Aorta (tissue), 5 donors: ENCODE data around the gene CAMSAP2. TPM values are rescaled to one million over a fixed set of nuclear protein-coding genes. Genes with fewer than 3 reads are reported as not detected.
"Not testable (repeated sequence)": the region's sequence is repeated elsewhere in the genome, so short reads cannot be mapped to it uniquely, and the experiment has no call there.

Experiments used
- ATAC-seq: fragments of 200-7000 bp; cut with Tn5 transposase; one replicate; pipeline ENCODE4 v1.9.1; 2022; ENCODE audit warnings: moderate library complexity; ENCODE audit not compliant: low FRiP score
- DNase-seq, 2 donors: peaks; one replicate each; pipeline ENCODE4 v3.0.0-alpha.2; 2020
- H3K27ac ChIP-seq, 2 donors: one replicate each; pipeline ENCODE4 v1.5.1; 2013; ENCODE audit warnings: low read length in 2 of 2, mild to moderate bottlenecking in 2 of 2, moderate library complexity in 2 of 2, control low read depth in 1 of 2, inconsistent platforms in 1 of 2, low read depth in 1 of 2
- H3K27me3 ChIP-seq, 2 donors: one replicate each; pipeline ENCODE4 v1.6.1; 2013; ENCODE audit warnings: control low read depth in 1 of 2, low read length in 1 of 2, mild to moderate bottlenecking in 1 of 2, moderate library complexity in 1 of 2; ENCODE audit not compliant: insufficient read depth in 2 of 2, control insufficient read depth in 1 of 2
- H3K36me3 ChIP-seq, 2 donors: one replicate each; pipeline ENCODE4 v1.6.1; 2013; ENCODE audit warnings: control low read depth in 1 of 2, low read length in 1 of 2, mild to moderate bottlenecking in 1 of 2; ENCODE audit not compliant: insufficient read depth in 2 of 2, control insufficient read depth in 1 of 2
- H3K4me1 ChIP-seq, 2 donors: one replicate each; pipeline ENCODE4 v1.6.1; 2013; ENCODE audit warnings: low read length in 2 of 2, control low read depth in 1 of 2, mild to moderate bottlenecking in 1 of 2, moderate library complexity in 1 of 2; ENCODE audit not compliant: insufficient read depth in 2 of 2, control insufficient read depth in 1 of 2
- H3K4me3 ChIP-seq, 2 donors: one replicate each; pipeline ENCODE4 v1.5.1; 2013; ENCODE audit warnings: low read length in 2 of 2, control low read depth in 1 of 2, mild to moderate bottlenecking in 1 of 2
- H3K9me3 ChIP-seq: one replicate; pipeline ENCODE4 v1.6.1; 2013; ENCODE audit warnings: mild to moderate bottlenecking, low read length; ENCODE audit not compliant: control insufficient read depth
- WGBS, 2 donors: extraction: QIAGEN DNeasy Blood & Tissue Kit; methylation state at CpG; one replicate each; pipeline ENCODE4 v1.1.7; 2013; 5-methylcytosine and 5-hydroxymethylcytosine counted together
- intact Hi-C, 2 donors: fragments of 100-400 bp; cut with DNase I; formaldehyde crosslinking; loops; one replicate each; pipeline versions ENCODE4 v1.14.2 to v1.15.0; 2022
- polyA plus RNA-seq, 2 donors: library from polyadenylated mRNA; stranded (reverse); fragments of 200-250 nt; gene quantifications; one replicate each; pipeline ENCODE4 v1.2.3, GENCODE V29; 2013
- total RNA-seq, 2 donors: library from RNA; stranded (reverse); fragmentation: NEBNext Ultra II Directional; extraction: Animal tissue kit (Norgen Biotek cat#: 25700); gene quantifications; one replicate each; pipeline ENCODE4 v1.2.1, GENCODE V29; 2021
- donor health status: healthy with polysubstance abuse.
- donor health status: Bipolar disorder and iron deficiency.
- donor health status: DM: no; HTN: no; CAD: no.
- donor health status: DM: no; HTN: no; CAD: no.
- donor health status: DM: yes; HTN: yes; CAD: no.

The CAMSAP2 gene
- total and polyA plus RNA-seq, 4 donors: 10.1 to 51.9 (median 31.9) TPM

DNA sequence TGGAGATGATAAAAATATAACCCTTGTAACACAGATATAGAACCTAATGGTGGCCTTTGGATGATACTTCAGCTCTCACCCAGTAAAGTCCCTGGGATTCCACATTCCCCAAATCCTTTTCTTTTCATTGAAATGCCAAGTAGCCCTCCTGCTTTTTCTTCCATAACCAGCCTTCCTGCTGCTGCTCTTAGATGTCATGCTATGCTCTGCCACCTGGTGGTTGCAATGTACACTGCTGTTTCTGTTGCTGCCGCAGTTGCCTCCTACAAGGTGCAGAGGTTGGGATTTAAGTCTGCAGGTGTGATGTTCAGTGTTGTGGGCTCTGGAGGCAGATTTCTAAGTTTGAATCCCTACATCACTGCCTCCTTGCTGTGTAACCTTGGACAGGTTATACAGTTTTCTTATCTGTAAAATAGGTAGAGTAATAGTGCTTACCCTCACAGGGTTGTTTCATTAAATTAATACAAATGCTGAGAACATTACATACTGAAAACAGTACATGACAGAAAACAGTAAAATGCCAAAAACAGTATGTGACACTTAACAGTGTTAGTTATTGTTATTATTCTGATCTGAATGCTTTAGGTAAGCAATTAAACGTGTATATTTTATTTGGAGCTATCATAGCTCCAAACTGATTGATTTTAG is 64.3 kb downstream of the CAMSAP2 start:
- no peak overlapping the region for H3K27ac ChIP-seq
- no peaks in the 10 kb centered on the region for H3K4me1 ChIP-seq
- DNase-seq (peak; percentile 79 to 83), ATAC-seq (peak; percentile 94)
- no peaks in the 10 kb centered on the region for H3K27me3 ChIP-seq
- H3K9me3 ChIP-seq: no peaks in the 10 kb centered on the region
- no peaks in the 10 kb centered on the region for H3K36me3 ChIP-seq
- H3K4me3 ChIP-seq: no peak overlapping the region
- intact Hi-C loops: loop anchor here (1.0 to 5.0 kb wide), 3 partner anchors 136 to 182 kb away; partner anchors contain the start of genes DDX59 (in 2 of the 2) and KIF14 (in 1 of the 2)
- WGBS, 2 donors: 31 to 38% methylated on average over 2 of the region's 2 CpGs

DNA sequence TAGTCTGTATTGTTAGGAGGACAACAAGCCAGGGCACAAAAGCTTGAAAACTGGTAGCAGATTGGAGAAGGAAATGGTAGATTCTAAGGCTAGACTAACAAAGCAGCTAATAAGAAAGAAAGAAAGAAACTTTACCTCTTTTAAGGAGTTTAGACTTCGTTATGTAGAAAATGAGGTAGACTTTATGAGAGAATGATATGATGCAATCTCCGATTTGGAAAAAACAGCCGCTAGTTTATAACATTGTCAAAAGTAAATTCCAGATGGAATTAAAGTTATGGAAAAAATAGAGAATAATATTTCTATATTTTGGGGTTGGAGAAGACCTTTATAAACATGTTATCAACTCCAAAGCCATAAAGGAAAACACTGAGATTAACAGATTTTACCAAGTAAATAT is 67.0 kb downstream of the CAMSAP2 start:
- intact Hi-C loops: no loop called here
- 94 to 98% methylated on average over 3 of the region's 3 CpGs for WGBS, 2 donors
- no peak overlapping the region for H3K27ac ChIP-seq
- H3K9me3 ChIP-seq: no peaks in the 10 kb centered on the region
- no peak for DNase-seq
- H3K27me3 ChIP-seq: no peaks in the 10 kb centered on the region
- ATAC-seq: no peak
- no peaks in the 10 kb centered on the region for H3K36me3 ChIP-seq
- H3K4me1 ChIP-seq: no peaks in the 10 kb centered on the region
- H3K4me3 ChIP-seq: no peak overlapping the region

DNA sequence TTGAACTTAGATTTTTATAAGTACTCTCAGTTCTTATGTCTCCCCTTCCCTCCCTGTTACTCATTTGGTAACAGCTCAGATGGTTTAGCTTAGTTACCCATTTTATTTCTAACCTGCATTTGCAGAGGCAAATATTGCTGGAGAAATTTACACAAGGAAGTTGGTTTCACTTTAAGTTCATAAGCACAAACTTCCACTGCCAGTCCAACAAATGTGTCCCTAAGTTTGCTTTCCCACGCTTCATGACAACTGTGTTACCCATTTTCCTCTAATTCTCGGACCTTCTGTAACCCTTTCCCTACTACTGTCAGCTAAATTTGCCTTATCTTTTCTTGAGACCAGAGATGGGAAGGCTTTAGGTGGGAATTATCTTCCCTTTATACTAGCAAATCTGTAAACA is 70.2 kb downstream of the CAMSAP2 start:
- Histone ChIP-seq H3K4me1 (no peaks in the 10 kb centered on the region), H3K9me3 (no peaks in the 10 kb centered on the region), H3K27me3 (no peaks in the 10 kb centered on the region), H3K36me3 (peaks cover 0 to 1% of the 10 kb centered on the region in 2 donors), H3K4me3 (no peak overlapping the region), H3K27ac (no peak overlapping the region)
- ATAC-seq (no peak), DNase-seq (no peak)
- WGBS, 2 donors: 64 to 65% methylated on average over 2 of the region's 2 CpGs
- intact Hi-C loops: no loop called here

DNA sequence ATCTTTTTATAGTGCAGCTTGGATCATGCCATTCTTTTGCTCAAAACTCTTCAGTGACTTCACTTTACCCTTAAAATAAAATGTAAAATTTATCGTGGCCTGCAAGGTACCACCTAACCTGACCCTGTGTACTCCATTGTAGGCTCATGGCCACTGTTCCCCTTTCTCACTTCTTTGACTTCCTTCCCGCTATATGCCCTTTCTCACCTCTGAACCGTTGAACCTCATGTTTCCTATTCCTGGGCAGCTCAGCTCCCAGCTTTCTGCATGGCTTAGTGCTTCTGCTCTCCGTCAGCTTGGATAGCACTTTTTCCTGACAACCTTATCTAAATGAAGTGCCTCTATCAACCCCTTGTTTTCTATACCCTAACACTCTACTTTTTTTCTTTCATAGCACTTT is 73.0 kb downstream of the CAMSAP2 start:
- Histone ChIP-seq H3K4me1 (no peaks in the 10 kb centered on the region), H3K27me3 (no peaks in the 10 kb centered on the region), H3K36me3 (peaks cover 0 to 1% of the 10 kb centered on the region in 2 donors), H3K4me3 (no peak overlapping the region), H3K27ac (no peak overlapping the region), H3K9me3 (no peaks in the 10 kb centered on the region)
- no peak for ATAC-seq
- DNase-seq: no peak
- intact Hi-C loops: no loop called here
- WGBS, 2 donors: 73 to 79% methylated on average over 4 of the region's 4 CpGs

DNA sequence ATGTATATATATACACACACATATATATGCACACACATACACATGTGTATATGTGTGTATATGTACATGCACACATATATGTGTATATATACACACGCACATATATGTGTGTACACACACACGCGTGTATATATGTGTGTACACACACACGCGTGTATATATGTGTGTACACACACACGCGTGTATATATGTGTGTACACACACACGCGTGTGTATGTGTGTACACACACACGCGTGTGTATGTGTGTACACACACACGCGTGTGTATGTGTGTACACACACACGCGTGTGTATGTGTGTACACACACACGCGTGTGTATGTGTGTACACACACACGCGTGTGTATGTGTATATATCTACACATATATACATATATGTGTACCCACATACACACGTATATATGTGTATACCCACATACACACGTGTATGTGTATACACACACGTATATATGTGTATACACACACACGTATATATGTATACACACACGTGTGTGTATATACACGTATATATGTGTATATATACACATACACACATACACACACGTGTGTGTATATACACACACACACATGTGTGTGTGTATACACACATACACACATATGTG is 78.0 kb downstream of the CAMSAP2 start:
- H3K4me3 ChIP-seq, H3K36me3 ChIP-seq, ATAC-seq, H3K9me3 ChIP-seq, H3K27ac ChIP-seq, intact Hi-C loops, DNase-seq, H3K4me1 ChIP-seq, H3K27me3 ChIP-seq: not testable (repeated sequence)
- 85 to 92% methylated on average over 23 to 26 of the region's 26 CpGs for WGBS, 2 donors

DNA sequence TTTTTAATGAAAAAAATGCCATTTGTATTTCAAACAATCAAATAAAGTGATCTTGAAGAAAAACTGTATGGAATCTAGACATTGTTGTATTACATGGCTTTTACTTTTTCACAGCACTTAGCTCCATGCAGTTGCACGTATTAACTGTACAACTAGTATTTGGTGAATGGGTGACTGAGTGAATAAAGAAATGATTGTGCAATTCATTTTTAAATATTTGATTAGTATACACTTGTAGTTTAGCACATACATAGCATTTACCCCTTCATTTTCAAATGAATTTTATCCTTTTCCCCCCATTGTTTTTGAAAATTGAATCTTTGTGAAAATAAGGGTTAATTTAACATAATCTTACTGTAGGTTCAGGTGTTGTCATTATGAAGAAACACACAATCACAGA is 79.6 kb downstream of the CAMSAP2 start:
- ATAC-seq: no peak
- 79 to 90% methylated on average over 1 of the region's 1 CpG for WGBS, 2 donors
- Histone ChIP-seq H3K27ac (no peak overlapping the region), H3K4me1 (no peaks in the 10 kb centered on the region), H3K4me3 (no peak overlapping the region), H3K27me3 (no peaks in the 10 kb centered on the region), H3K9me3 (no peaks in the 10 kb centered on the region), H3K36me3 (no peaks in the 10 kb centered on the region)
- DNase-seq: no peak
- intact Hi-C loops: no loop called here

DNA sequence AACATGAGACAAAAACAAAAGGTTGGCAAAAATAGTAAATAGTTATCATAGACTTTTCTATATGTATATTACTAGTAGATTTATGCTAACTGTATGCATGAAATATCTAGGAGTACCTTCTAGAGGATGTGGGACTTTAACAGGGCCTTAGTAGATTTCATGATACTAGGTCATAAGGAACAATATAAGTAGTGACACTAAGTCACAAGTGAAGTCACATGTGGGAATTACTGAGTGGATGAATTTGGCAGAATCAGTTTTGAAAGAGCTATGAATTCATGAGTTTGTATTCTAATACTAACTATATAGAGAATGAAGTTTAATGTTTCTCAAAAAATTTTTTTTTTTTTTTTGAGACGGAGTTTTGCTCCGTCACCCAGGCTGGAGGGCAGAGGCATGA is 81.0 kb downstream of the CAMSAP2 start:
- no peaks in the 10 kb centered on the region for H3K9me3 ChIP-seq
- DNase-seq (no peak), ATAC-seq (no peak)
- no peak overlapping the region for H3K4me3 ChIP-seq
- H3K4me1 ChIP-seq: no peaks in the 10 kb centered on the region
- H3K27ac ChIP-seq: no peak overlapping the region
- H3K27me3 ChIP-seq: no peaks in the 10 kb centered on the region
- WGBS, 2 donors: 97 to 98% methylated on average over 2 of the region's 2 CpGs
- intact Hi-C loops: no loop called here
- no peaks in the 10 kb centered on the region for H3K36me3 ChIP-seq

DNA sequence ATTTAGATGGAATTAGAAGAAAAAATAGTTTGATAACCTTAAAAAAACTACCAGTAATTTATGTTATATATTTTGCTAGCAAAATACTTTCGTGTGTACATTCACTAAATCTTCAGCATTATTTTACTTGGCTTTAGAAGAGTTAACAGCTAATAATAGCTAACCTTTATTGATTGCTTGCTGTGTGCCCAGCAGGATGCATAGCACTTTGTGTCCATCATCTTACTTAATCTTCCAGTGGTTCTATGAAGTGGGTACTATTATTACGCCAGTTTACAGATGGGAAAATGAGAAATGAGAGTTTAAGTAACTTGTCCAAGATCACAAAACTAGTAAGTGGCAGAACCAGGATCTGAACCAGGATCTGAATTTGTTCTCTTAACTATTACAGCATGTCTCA is 92.4 kb downstream of the CAMSAP2 start:
- no peaks in the 10 kb centered on the region for H3K27me3 ChIP-seq
- H3K4me1 ChIP-seq: peaks cover 0 to 2% of the 10 kb centered on the region in 2 donors
- DNase-seq: no peak
- 71 to 79% methylated on average over 2 of the region's 2 CpGs for WGBS, 2 donors
- no peaks in the 10 kb centered on the region for H3K36me3 ChIP-seq
- no peaks in the 10 kb centered on the region for H3K9me3 ChIP-seq
- H3K27ac ChIP-seq: no peak overlapping the region
- no peak overlapping the region for H3K4me3 ChIP-seq
- no peak for ATAC-seq
- intact Hi-C loops: loop anchor here in 1 of 2 donors (10.0 kb wide), 1 partner anchor 206 kb away; the partner anchor contains the start of gene KIF14

DNA sequence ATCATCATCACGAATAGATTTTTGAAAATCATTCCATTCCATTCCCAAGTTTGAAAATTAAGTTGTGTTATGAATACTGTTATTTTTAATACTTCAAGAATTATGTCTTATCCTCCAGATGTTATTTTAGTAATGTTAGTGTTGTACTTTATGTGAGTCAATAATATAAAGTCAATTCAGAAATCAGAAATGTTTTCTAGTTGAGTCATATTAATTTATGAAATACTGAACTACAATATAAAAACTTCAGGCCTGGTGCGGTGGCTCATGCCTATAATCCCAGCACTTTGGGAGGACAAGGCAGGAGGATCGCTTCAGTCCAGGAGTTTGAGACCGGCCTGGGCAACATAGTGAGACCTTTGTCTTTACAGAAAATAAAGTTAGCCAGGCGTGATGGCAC is 95.7 kb downstream of the CAMSAP2 start:
- DNase-seq (no peak), ATAC-seq (no peak)
- no peaks in the 10 kb centered on the region for H3K27me3 ChIP-seq
- intact Hi-C loops: loop anchor here in 1 of 2 donors (10.0 kb wide), 1 partner anchor 210 kb away; the partner anchor contains the start of gene KIF14
- H3K36me3 ChIP-seq: no peaks in the 10 kb centered on the region
- H3K9me3 ChIP-seq: no peaks in the 10 kb centered on the region
- peaks cover 0 to 2% of the 10 kb centered on the region in 2 donors for H3K4me1 ChIP-seq
- no peak overlapping the region for H3K4me3 ChIP-seq
- 73 to 76% methylated on average over 5 of the region's 5 CpGs for WGBS, 2 donors
- no peak overlapping the region for H3K27ac ChIP-seq
